ENCODE results near the gene DRAM1.
A peak's percentile ranks its signal among the peaks of the same experiment; 100 is the strongest.
"Not testable (repeated sequence)": the region's sequence is repeated elsewhere in the genome, so short reads cannot be mapped to it uniquely, and the experiment has no call there.

The DRAM1 gene

GRCh38 chr12:101857043-101857558 is 20.3 kb upstream of the DRAM1 start:
- H3K4me3 ChIP-seq = no peak overlapping the region
- peak overlapping the region in 3 of 21 experiments; percentile 15 to 32 (median 29) for H3K27ac ChIP-seq

- Histone ChIP-seq H3K27ac (no peak overlapping the region), H3K4me3 (no peak overlapping the region)
These were observed 19.0 kb upstream of the DRAM1 start for GRCh38 chr12:101858361-101858760.

DNA sequence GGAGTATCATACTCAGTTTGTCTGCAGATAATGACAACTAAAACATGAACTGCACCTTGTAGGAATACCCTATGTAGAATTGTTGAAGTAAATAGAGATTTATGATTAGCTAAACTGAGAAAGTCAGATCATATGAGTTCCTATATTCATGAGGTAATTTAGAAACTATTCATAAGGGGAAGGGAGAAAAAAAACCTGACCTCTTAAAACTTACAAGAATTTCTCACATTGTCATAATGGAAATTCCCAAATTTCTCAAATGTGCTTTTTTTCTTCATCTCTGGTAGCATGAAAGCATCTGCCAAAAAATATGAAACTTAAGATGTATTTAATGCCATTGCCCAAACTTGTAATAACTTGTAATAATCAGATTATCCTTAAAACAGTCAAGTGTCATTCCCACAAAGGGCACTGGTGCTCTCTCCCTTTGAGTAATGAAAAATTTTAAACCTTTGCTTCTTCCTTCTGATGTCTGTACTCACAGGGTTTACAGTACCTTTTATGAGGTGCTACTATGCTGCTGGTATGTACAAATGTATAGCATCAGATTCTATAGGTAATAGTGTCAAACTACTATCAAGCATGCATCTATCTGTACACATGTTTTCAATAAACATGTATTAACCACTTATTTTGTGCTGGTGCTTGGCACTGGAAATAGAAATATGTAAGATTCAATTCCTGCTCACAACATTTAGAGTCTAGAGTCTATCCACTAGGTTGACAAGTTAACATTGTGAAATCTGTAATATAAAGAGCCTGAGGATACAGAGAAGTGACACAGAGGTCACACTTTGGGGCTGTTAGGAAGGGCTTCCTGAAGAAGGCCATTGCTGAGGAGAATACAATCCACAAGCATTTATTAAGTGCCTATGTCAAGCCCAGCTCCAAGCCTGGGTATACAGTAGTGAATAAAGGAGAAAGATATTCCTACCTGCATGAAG is 17.4 kb upstream of the DRAM1 start:
- no peak overlapping the region for H3K4me3 ChIP-seq
- H3K27ac ChIP-seq = peak overlapping the region in 4 of 21 experiments; percentile 2 to 56 (median 23)

DNA sequence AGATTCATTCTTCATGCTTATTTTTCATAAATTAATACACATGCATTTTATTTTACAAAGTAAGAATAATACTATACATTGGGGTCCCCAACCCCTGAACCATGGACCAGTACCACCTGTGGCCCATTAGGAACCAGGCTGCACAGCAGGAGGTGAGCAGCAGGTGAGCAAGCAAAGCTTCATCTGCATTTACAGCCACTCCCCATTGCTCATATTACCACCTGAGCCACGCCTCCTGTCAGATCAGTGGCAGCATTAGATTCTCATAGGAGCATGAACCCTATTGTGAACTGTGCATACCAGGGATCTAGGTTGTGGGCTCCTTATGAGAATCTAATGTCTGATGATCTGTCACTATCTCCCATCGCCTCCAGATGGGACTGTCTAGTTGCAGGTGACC is 15.7 kb upstream of the DRAM1 start:
- not testable (repeated sequence) for H3K4me3 ChIP-seq, H3K27ac ChIP-seq

DNA sequence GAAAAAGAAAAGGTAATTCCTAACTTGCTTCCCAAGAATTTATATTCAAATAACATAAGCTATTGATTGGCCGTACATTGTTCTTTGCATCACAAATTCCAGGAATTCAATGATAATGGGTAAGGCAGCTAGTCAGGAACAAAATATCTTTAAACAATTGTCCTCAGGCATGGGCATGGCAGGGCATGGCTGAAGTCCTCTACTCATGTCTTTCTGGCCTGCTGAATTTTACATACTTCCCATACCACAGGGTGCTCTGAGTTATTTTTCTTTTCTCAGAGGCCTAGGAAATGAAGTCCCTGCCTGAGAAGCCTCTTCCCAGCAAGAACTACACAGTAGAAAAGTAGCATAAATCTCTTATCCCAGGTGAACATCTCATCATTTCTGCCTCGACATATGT is 15.1 kb upstream of the DRAM1 start:
- no peak overlapping the region for H3K27ac ChIP-seq
- H3K4me3 ChIP-seq = no peak overlapping the region

- H3K4me3 ChIP-seq = no peak overlapping the region
- H3K27ac ChIP-seq = no peak overlapping the region
These were observed 13.4 kb upstream of the DRAM1 start for GRCh38 chr12:101863981-101864380.

- Histone ChIP-seq H3K27ac (no peak overlapping the region), H3K4me3 (no peak overlapping the region)
These were observed 10.6 kb upstream of the DRAM1 start for GRCh38 chr12:101866615-101867373.

DNA sequence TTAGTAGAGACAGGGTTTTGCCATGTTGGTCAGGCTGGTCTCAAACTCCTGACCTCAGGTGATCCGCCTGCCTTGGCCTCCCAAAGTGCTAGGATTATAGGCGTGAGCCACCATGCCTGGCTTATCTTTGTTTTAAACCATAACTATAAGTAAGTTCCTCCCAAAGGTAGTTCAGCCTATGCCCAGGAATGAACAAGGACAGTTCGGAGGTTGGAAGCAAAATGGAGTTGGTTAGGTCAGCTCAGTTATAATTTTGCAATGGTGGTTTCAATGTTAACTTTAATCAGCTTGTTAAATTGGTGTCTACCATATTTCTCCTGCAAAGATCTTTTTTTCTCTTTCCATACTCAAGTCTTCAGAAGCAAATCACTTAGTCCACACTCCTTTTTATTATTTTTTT is 9.8 kb upstream of the DRAM1 start:
- not testable (repeated sequence) for H3K4me3 ChIP-seq, H3K27ac ChIP-seq

DNA sequence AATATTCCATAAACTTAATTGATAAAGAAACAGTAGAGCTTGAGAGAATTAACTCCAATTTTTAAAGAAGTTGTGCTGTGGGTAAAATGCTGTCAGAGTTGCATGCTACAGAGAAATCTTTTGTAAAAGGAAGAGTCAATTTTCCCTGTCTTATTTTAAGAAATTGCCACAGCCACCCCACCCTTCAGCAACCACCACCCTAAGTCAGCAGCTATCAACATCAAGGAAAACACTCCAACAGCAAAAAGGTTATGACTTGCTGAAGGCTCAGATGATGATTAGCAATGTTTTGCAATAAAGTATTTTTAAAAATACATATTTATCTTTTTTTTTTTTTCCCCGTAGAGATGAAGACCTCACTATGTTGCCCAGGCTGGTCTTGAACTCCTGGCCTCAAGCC is 6.5 kb upstream of the DRAM1 start:
- no peak overlapping the region for H3K27ac ChIP-seq
- no peak overlapping the region for H3K4me3 ChIP-seq

- Histone ChIP-seq H3K4me3 (no peak overlapping the region), H3K27ac (peak overlapping the region in 12 of 21 experiments; percentile 8 to 97 (median 94))
These were observed 2.2 kb upstream of the DRAM1 start for GRCh38 chr12:101875162-101875561.

- H3K4me3 ChIP-seq = peak overlapping the region; percentile 49 to 93 (median 70)
- peak overlapping the region; percentile 84 to 99 (median 95) for H3K27ac ChIP-seq
These were observed 989 bp upstream of the DRAM1 start for GRCh38 chr12:101876322-101876860.

DNA sequence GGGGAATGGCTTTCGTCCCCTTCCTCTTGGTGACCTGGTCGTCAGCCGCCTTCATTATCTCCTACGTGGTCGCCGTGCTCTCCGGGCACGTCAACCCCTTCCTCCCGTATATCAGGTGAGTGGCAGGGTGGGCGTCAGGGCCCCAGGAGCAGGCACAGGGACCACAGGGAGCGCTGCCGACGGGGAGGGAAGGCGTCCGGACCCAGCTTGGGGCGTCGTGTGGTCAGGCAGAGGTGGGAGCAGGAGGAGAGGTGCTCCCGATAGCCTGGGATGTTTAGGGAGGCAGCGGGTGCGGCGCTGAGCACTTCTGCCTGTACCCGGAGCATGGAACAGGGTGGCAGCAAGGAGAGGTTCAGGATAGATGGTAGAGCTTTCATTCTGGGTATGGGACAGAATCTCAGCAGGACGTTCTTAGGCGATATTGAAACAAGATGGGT is 444 bp downstream of the DRAM1 start:
- Histone ChIP-seq H3K27ac (peak overlapping the region; percentile 84 to 99 (median 95)), H3K4me3 (peak overlapping the region; percentile 49 to 93 (median 70))

DNA sequence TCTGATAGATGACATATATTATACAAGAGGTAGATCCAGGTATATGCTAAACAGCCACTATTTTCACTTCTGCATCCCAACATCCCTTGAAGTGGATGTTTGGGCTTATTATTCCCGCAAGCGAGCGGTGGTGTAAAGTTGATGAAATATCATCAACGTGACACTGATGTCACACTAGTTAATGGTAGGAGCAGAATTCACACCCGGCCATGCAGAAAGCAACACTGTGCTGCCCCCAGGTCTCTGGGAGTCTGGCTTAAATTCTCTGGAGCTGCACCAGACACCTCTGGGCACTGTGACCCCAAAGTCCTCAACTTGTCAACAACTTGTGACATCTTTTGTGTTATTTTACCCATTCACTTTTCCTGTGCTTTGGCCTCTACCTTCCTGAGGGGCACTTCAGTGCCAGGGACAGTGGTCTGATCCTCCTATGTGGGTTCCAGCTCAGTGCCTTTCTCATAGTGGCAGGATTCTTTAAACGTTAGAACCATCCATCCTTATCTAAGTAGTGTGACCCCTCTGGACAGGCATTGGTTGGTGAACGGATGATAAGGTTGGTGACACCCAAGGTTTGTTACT is 952 bp downstream of the DRAM1 start:
- peak overlapping the region; percentile 84 to 99 (median 95) for H3K27ac ChIP-seq
- H3K4me3 ChIP-seq = peak overlapping the region; percentile 49 to 93 (median 70)

DNA sequence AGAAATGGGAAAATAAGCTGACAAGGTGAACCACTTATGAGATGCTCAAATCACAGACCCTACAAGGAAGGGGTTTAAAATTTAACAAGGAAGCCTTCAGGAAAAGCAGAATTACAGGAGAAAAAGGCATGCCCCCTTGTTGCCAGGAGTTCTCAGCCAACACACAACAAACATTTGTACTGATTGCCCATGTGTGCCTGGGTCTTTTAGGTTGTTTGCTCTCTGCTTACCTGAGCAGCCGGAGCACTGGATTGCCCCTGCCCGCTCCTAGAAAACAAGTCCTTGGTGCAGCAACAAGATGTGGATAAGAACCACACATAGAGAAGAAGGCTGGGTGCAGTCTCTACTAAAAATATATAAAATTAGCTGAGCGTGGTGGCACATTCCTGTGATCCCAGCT is 3.4 kb downstream of the DRAM1 start:
- Histone ChIP-seq H3K27ac (no peak overlapping the region), H3K4me3 (no peak overlapping the region)

DNA sequence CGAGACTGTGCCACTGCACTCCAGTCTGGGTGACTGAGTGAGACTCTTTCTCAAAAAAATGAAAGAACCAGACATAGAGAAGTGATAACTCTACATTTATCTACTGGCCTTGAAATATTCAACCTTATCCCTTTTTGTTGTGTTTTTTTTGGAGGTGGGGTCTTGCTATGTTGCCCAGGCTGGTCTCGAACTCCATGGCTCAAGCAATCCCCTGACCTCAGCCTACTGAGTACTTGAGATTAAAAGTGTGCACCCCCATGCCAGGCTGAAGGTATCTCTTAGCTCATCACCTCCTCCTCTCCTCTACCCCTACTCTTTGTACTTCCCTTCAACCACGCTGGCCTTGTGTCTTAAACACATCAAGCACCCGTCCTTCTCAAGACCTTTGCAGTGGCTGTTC is 3.8 kb downstream of the DRAM1 start:
- no peak overlapping the region for H3K4me3 ChIP-seq
- no peak overlapping the region for H3K27ac ChIP-seq

GRCh38 chr12:101884174-101884573 is 6.8 kb downstream of the DRAM1 start:
- Histone ChIP-seq H3K4me3 (no peak overlapping the region), H3K27ac (no peak overlapping the region)

GRCh38 chr12:101884781-101885340 is 7.5 kb downstream of the DRAM1 start:
- H3K27ac ChIP-seq = not testable (repeated sequence)

GRCh38 chr12:101885912-101886561 is 8.7 kb downstream of the DRAM1 start:
- no peak overlapping the region for H3K4me3 ChIP-seq
- H3K27ac ChIP-seq = no peak overlapping the region

More at GRCh38 chr12:101884781-101885340, 7.5 kb downstream of the DRAM1 start:
- H3K4me3 ChIP-seq = not testable (repeated sequence)

- no peak overlapping the region for H3K4me3 ChIP-seq
These were observed 11.9 kb downstream of the DRAM1 start for GRCh38 chr12:101889211-101889752.

More at GRCh38 chr12:101889211-101889752, 11.9 kb downstream of the DRAM1 start:
- H3K27ac ChIP-seq = peak overlapping the region in 3 of 21 experiments; percentile 23 to 42 (median 33)
